SK-N-SH treated with all-trans-retinoic acid at 6 μM for 48 hours (cell line): ENCODE data around the gene KRT81.

ENCODE experiments used
- ATAC-seq: fragments of 200-7000 bp; cut with Tn5 transposase; 3 replicates; pipeline ENCODE4 v1.9.1; 2020; ENCODE audit warnings: mild to moderate bottlenecking, moderate library complexity
- ARNTL ChIP-seq: fragments of 450-650 bp; formaldehyde crosslinking; IDR thresholded peaks from 2 replicates; pipeline ENCODE4 v1.5.0; 2020; ENCODE audit warnings: low read depth, mild to moderate bottlenecking, moderate library complexity, borderline replicate concordance
- BACH2 ChIP-seq: fragments of 250-450 bp; sonication (Bioruptor Pico); IDR thresholded peaks from 2 replicates; pipeline ENCODE4 v1.9.0; 2021; ENCODE audit warnings: mild to moderate bottlenecking, borderline replicate concordance
- CREB5 ChIP-seq: fragments of 250-450 bp; sonication (Bioruptor Pico); IDR thresholded peaks from 2 replicates; pipeline ENCODE4 v1.5.1; 2020; ENCODE audit warnings: low read depth, mild to moderate bottlenecking, moderate library complexity
- CSDC2 ChIP-seq: fragments of 250-450 bp; sonication (Bioruptor Pico); IDR thresholded peaks from 2 replicates; pipeline ENCODE4 v1.5.0; 2020; ENCODE audit warnings: mild to moderate bottlenecking, moderate library complexity
- CSRNP3 ChIP-seq: fragments of 250-450 bp; sonication (Bioruptor Pico); IDR thresholded peaks from 2 replicates; pipeline ENCODE4 v1.5.1; 2021; ENCODE audit warnings: mild to moderate bottlenecking, moderate library complexity
- GLIS3 ChIP-seq: fragments of 250-450 bp; sonication (Bioruptor Pico); IDR thresholded peaks from 2 replicates; pipeline ENCODE4 v1.5.0; 2020; ENCODE audit warnings: mild to moderate bottlenecking, moderate library complexity
- ISL1 ChIP-seq: fragments of 250-450 bp; sonication (Bioruptor Pico); IDR thresholded peaks from 2 replicates; pipeline ENCODE4 v2.1.2; 2022; ENCODE audit warnings: mild to moderate bottlenecking, moderate library complexity
- PPARA ChIP-seq: fragments of 250-450 bp; sonication (Bioruptor Pico); IDR thresholded peaks from 2 replicates; pipeline ENCODE4 v1.5.0; 2020; ENCODE audit warnings: mild to moderate bottlenecking, borderline replicate concordance
- RARB ChIP-seq: fragments of 250-450 bp; sonication (Bioruptor Pico); IDR thresholded peaks from 2 replicates; pipeline ENCODE4 v1.8.0; 2021; ENCODE audit warnings: mild to moderate bottlenecking, moderate library complexity
- SNAI2 ChIP-seq: fragments of 250-450 bp; sonication (Bioruptor Pico); IDR thresholded peaks from 2 replicates; pipeline ENCODE4 v1.5.0; 2020; ENCODE audit warnings: mild to moderate bottlenecking, moderate library complexity
- TOX ChIP-seq: fragments of 250-450 bp; sonication (Bioruptor Pico); IDR thresholded peaks from 2 replicates; pipeline ENCODE4 v1.8.0; 2021; ENCODE audit warnings: mild to moderate bottlenecking, moderate library complexity, borderline replicate concordance
- TSHZ2 ChIP-seq: fragments of 250-450 bp; sonication (Bioruptor Pico); IDR thresholded peaks from 2 replicates; pipeline ENCODE4 v1.5.0; 2020; ENCODE audit warnings: mild to moderate bottlenecking, moderate library complexity
- ZC3H10 ChIP-seq: fragments of 250-450 bp; sonication (Bioruptor Pico); IDR thresholded peaks from 2 replicates; pipeline ENCODE4 v1.5.1; 2021; ENCODE audit warnings: mild to moderate bottlenecking, moderate library complexity
- ZFP30 ChIP-seq: fragments of 450-650 bp; formaldehyde crosslinking; IDR thresholded peaks from 2 replicates; pipeline ENCODE4 v1.5.0; 2022; ENCODE audit warnings: mild to moderate bottlenecking, moderate library complexity
- ZNF565 ChIP-seq: fragments of 450-650 bp; formaldehyde crosslinking; conservative IDR thresholded peaks from 2 replicates; pipeline ENCODE4 v1.5.0; 2020; ENCODE audit warnings: low read depth, mild to moderate bottlenecking, moderate library complexity
- ZNF70 ChIP-seq: fragments of 450-650 bp; formaldehyde crosslinking; IDR thresholded peaks from 2 replicates; pipeline ENCODE4 v1.5.0; 2020; ENCODE audit warnings: mild to moderate bottlenecking, moderate library complexity
- ZNF8 ChIP-seq: fragments of 450-650 bp; formaldehyde crosslinking; IDR thresholded peaks from 2 replicates; pipeline ENCODE4 v1.5.0; 2020; ENCODE audit warnings: mild to moderate bottlenecking, moderate library complexity

Gene KRT81

DNA sequence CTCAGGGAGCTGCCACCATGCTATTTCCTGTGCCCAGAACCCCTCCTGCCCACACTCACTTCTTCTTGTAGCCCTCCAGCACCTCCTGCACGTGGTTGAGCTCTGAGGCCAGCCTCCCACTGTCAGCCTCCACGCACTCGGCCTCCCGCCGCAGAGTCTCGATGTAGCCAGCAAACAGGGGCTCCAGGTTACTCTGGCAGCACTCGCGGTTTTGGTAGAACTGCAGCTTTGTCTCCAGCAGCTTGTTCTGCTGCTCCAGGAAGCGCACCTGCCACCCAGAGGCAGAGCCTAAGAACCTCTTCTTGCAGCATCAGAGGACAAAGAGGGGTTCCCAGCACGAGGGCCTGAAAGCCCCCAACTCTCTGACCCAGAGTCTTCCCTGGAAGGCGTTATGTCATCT is 27.8 kb upstream of the KRT81 start:
- TF ChIP-seq ZNF565 = no peak
- no peak for TF ChIP-seq ISL1 (CRISPR knock-in tag)
- TF ChIP-seq GLIS3 (CRISPR knock-in tag) = no peak
- TF ChIP-seq ZC3H10 (CRISPR knock-in tag) = no peak
- no peak for TF ChIP-seq ZFP30
- no peak for ATAC-seq

DNA sequence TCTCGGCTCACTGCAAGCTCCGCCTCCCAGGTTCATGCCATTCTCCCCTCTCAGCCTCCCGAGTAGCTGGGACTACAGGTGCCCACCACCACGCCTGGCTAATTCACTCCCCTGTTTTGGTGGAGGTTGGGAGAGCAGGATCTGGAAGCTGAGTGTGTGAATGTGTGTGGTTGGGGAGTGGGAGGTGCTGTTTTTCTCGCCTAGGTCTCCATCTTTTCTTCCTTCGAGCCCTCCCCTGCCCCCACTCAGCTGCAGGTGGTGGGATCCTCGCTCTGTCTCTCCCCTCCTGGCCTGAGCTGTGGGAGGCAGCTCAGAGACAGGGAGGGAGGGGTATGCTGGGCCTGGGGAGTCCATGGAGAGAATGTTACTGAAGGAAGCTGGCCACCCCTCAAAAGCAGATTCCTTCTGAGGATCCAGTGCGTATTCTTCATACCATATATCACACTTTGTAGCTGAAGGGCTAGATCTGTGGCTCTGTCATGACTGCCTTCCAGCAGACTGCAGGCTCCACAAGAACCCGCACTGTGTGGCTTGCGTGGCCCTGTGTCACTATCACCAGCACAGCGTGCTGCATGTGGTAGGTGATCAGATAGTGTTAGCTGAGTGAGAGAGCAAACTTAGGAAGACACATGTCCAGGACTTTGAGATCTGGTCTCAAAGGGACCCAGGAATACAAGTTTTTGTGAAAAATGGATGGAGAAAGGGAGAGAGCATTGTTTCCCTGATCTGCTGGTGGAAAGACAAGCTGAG is 27.1 kb upstream of the KRT81 start:
- ATAC-seq = no peak
- TF ChIP-seq ZNF70 (CRISPR knock-in tag) (no peak), CSDC2 (CRISPR knock-in tag) (no peak), PPARA (no peak), ARNTL (CRISPR knock-in tag) (no peak), GLIS3 (CRISPR knock-in tag) (no peak), CREB5 (CRISPR knock-in tag) (no peak), ZFP30 (no peak), RARB (CRISPR knock-in tag) (no peak), TSHZ2 (CRISPR knock-in tag) (no peak)

DNA sequence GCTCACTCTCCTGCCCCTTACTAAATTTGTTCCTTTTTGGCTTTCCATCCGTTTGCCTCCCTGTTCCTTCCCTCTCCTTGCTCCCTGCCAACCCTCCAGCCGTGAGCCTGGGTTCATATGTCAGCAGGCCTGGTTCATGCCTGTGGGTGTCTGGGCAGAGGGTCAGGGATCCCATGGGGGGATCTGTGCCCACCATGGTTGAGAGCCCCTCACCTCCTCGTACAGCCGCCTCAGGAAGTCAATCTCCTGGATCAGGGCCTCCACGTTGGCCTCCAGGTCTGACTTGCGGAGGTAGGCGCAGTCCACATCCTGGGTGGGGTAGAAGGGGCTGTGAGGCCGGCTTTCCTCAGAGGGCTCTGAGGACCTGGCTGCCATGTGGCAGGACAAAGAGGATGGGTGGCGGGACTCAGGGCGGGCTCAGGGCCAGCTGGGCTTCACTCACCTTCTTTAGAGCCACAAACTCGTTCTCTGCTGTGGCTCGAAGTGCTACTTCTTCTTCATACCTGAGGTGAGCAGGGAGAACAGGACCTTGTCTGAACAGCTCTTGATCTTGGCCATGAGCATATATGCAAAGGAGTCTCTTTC is 26.2 kb upstream of the KRT81 start:
- TF ChIP-seq CSRNP3 (CRISPR knock-in tag) (no peak), ISL1 (CRISPR knock-in tag) (no peak), ARNTL (CRISPR knock-in tag) (no peak)
- no peak for ATAC-seq

DNA sequence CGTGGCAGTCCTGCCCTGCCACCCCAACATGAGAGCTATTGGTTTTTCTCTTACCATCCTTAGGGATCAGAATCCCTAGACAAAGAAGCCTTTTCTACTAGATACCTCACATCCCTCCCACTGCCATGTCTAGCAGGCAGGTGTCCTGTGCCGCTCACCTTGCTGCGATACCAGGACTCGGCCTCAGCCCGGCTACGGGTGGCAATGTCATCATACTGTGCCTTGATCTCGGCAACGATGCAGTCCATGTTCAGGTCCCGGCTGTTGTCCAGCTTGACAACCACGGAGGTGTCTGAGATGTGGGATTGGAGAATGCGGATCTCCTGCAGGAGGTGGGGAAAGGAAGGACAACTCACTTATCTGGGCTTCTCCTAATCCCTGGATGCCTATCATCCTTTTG is 25.4 kb upstream of the KRT81 start:
- no peak for ATAC-seq
- no peak for TF ChIP-seq CREB5 (CRISPR knock-in tag)
- TF ChIP-seq ZNF8 = no peak
- no peak for TF ChIP-seq ZNF70 (CRISPR knock-in tag)
- TF ChIP-seq BACH2 (CRISPR knock-in tag) = no peak
- TF ChIP-seq RARB (CRISPR knock-in tag) = no peak
- TF ChIP-seq TOX (CRISPR knock-in tag) = no peak
- TF ChIP-seq SNAI2 (CRISPR knock-in tag) = no peak
- TF ChIP-seq TSHZ2 (CRISPR knock-in tag) = no peak
